ACC112 (cell line): ENCODE results near the gene PML.
"Not testable (repeated sequence)": the region's sequence is repeated elsewhere in the genome, so short reads cannot be mapped to it uniquely, and the experiment has no call there.

Experiments used
- H2AFZ ChIP-seq: fragments of 200-600 bp; sonication (generic); one replicate; pipeline ENCODE4 v1.6.0; 2017; ENCODE audit warnings: antibody characterized with exemption, low read length; ENCODE audit not compliant: unreplicated experiment
- H3K27ac ChIP-seq: fragments of 200-600 bp; sonication (generic); 2 replicates; pipeline ENCODE4 v1.5.1; 2014; ENCODE audit warnings: low read depth, mild to moderate bottlenecking, antibody characterized with exemption, low read length, moderate library complexity
- H3K27me3 ChIP-seq: fragments of 200-600 bp; sonication (generic); 2 replicates; pipeline ENCODE4 v1.6.1; 2014; ENCODE audit warnings: mild to moderate bottlenecking, antibody characterized with exemption, low read length, moderate library complexity, mixed read lengths; ENCODE audit not compliant: insufficient read depth
- H3K36me3 ChIP-seq: fragments of 200-600 bp; sonication (generic); 2 replicates; pipeline ENCODE4 v1.6.1; 2016; ENCODE audit warnings: mild to moderate bottlenecking, antibody characterized with exemption, low read length, moderate library complexity, mixed read lengths; ENCODE audit not compliant: insufficient read depth
- H3K4me1 ChIP-seq: fragments of 200-600 bp; sonication (generic); one replicate; pipeline ENCODE4 v1.6.1; 2016; ENCODE audit warnings: low read length, mixed read lengths; ENCODE audit not compliant: insufficient read depth, unreplicated experiment, control insufficient read depth
- H3K4me3 ChIP-seq: fragments of 200-600 bp; sonication (generic); 2 replicates; pipeline ENCODE4 v1.5.1; 2014; ENCODE audit warnings: mild to moderate bottlenecking, low read depth, low read length
- H3K79me2 ChIP-seq: fragments of 200-600 bp; sonication (generic); one replicate; pipeline ENCODE4 v1.6.0; 2016; ENCODE audit warnings: low read length; ENCODE audit not compliant: control insufficient read depth, unreplicated experiment, insufficient read depth

The PML gene

DNA sequence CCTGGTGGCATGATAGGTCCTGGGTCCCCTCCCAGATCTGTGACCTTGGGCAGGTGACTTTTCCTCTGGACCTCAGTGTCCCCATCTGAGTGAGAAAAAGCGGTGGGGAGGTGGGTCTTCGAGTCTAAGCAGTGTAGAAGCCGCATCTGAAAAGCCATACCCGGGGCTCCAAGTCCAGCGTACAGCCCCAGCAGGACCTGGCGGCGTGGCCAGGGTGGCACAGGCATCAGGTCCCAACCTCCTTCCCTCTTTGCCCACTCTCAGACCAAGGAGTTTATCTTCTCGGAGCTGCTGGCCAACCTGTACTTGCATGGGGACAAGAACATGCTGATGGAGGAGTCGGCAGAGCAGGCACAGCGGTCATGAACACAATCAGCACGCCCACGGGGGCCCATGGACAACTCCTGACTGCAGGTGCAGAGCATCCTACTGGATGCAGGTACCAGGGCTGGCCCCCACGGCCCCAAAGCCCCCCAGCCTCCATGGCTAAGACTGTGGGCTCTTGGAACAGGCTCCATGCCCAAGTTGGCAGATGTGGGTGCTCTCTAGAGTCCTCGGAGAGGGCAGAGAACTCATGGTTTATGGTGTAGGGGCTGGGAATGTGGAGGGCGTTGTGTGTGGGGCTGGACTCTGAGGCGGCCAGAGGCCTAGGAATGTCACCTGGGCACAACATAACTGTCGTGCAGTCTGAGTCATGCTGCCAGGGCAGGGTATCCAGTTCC, 69.1 kb downstream of the PML start:
- H3K36me3 ChIP-seq, H2AFZ ChIP-seq, H3K4me1 ChIP-seq, H3K79me2 ChIP-seq, H3K4me3 ChIP-seq, H3K27me3 ChIP-seq, H3K27ac ChIP-seq: not testable (repeated sequence)

DNA sequence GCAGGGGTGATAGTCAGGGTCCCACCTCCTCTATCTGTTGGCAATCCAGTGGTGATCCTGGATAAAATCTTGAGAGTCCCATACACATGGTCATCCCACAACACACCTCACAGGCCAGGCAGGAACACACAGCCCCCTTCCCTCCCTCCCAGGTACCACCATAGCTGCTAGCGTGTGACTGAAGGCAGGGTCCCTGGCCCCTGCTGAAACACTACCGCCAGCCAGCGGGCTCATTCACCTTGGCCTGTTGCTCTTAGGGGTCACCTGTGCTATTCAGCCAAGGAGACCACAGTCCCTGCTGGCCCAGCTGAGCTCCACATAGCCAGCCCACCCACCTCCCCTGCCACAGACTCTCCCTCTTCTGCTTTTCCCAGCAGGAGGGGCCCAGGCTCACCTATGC, 69.7 kb downstream of the PML start:
- H3K4me1 ChIP-seq, H3K4me3 ChIP-seq, H3K36me3 ChIP-seq, H3K27ac ChIP-seq, H2AFZ ChIP-seq, H3K79me2 ChIP-seq, H3K27me3 ChIP-seq: not testable (repeated sequence)

DNA sequence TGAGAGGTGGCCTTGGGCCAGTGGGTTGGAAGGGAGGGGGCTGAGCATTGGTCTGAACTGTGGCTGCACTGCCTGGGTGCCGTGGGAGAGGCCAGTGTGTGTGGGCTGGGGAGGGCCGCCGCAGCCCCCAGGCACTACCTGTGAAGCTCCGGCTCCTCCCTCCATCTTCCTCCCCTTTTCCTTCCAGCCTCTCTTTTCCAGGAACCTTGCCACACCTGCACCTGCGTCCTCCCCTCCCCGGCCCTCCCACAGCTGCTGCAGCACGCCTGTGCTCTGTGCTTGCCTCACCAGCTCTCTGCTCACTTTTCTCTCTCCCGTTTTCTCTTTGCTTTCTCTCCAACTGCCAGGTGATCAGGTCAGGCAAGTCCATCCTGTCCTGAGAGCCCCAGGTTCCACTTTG, 70.3 kb downstream of the PML start:
- not testable (repeated sequence) for H3K27ac ChIP-seq, H3K4me1 ChIP-seq, H3K4me3 ChIP-seq, H3K79me2 ChIP-seq, H3K36me3 ChIP-seq, H2AFZ ChIP-seq, H3K27me3 ChIP-seq

DNA sequence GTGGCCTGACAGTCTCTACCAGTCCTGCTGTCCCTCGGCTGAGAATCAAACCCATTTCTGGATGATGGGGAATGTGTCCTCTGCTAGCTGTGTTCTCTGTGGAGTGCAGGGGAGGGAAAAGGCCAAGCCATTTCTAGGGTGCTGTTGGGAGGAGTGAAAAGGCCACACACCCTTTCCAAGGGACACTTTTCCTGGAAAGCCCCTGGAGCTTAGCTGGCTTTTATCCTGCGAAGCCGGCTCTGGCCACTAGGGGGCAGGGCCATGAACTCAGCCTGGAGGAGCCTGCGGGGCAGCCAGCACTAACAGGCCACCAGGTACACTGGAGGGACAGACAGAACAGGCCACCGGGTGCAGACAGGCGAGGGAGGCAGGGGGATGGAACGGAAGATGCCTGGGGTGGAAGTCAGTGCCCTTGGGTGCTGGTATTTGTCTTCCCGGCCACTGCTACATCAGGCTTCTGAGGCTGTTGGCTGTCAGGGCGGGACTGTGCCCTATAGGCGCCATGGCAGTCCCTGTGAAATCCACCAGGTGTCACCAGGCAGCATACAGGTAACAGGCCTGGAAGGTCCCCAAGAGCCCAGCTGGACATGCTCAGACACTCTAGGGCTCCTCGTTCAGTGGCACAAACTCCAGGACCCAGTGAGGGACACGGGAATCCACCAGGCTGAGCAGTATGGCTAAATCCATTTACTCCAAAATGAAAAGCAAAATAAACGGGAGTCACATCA, 71.3 kb downstream of the PML start:
- not testable (repeated sequence) for H3K79me2 ChIP-seq, H3K4me3 ChIP-seq, H3K27me3 ChIP-seq, H3K27ac ChIP-seq, H3K36me3 ChIP-seq, H2AFZ ChIP-seq, H3K4me1 ChIP-seq

DNA sequence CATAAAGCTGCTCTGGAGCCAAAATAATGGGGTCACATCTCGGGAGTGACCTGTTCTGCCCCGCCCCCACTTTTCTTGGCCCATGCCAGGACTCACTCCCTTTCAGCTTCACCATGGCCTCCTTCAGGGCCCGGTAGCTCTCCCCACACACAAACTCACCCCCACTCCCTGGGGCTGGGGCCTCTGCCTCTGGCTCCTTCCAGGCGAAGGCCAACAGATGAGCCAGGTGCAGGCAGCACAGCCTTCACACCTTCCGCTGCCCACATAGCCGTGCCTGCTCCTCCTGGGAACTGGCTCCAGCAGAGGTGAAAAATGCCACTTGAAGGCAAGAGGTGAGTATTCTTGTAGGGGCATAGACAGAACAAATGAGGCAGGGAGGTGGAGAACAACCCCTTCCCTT, 77.1 kb downstream of the PML start:
- not testable (repeated sequence) for H2AFZ ChIP-seq, H3K36me3 ChIP-seq, H3K4me1 ChIP-seq, H3K27me3 ChIP-seq, H3K4me3 ChIP-seq, H3K79me2 ChIP-seq, H3K27ac ChIP-seq

DNA sequence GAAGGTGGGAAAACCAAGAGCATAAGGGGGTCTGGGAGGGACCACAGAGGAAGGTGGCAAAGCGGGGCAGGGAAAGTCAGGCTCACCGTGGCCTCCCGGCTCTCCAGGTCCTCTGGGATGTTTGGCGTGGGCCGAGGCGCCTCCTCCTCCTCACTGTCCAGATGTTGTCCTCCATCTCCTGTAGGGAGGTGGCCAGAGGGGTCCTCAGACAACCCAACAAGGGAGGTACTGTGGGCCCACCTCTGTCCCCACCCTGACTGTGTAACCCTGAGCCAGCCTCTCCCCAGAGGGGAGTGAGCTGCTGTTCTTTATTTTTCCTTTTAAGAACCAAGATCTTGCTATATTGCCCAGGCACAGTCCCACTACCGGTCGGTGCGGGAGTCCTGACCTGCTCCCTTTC, 77.6 kb downstream of the PML start:
- H3K4me1 ChIP-seq, H2AFZ ChIP-seq, H3K27me3 ChIP-seq, H3K4me3 ChIP-seq, H3K36me3 ChIP-seq, H3K27ac ChIP-seq, H3K79me2 ChIP-seq: not testable (repeated sequence)

DNA sequence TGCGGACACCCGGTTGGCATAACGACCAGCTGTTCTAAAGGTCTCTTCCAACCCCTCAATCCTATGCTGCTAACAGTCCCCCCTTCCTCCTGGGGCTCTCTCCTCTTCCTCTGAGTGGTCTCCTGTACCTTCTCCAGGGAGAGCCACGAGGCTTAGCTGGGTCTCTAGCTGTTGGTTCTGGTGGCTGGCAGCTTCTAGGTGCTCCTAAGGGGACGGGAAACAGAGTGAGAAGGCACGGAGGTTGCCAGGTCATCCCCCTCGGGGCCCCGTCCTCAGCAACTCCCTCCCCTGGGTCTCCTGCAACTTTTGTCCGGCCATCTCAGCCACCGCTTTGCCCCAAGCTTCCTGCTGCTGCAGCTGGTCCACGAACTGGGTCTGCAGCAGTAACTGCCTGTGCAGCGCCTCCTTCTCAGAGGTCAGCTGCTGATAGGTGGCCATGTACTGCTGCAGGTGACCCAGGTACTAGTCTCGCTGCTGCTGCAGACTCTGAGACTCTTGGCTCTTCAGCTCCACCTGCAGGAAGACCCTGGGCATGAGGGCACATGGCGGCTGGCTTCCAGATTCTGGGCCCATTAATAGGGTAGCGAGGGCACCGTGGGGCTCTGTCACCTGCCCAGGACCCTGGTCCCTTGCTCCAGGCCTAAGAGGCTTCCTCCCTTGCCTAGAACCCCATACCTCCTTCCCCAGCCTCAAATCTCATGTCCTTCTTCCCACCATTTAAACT, 78.3 kb downstream of the PML start:
- not testable (repeated sequence) for H3K4me3 ChIP-seq

DNA sequence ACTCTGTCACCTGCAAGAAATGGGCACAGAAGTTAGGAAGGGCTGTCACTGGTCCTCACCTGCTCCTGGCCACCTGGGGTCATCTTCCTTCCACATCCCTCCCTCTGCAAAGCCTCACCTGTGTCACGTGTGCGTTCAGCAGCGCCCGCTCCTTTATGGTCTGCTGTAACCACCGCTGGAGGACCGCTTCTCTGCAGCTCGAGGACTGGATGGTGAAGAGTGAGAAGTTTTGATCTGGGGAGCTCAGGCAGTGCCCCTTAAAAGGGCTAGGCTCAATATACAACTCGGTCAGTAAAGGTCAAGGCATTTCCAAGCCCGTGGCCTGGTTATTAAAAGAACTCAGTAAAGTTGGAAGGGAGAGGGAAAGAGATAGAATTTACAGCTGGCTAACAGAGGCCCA, 81.3 kb downstream of the PML start:
- H3K4me3 ChIP-seq, H2AFZ ChIP-seq, H3K4me1 ChIP-seq, H3K27ac ChIP-seq, H3K79me2 ChIP-seq, H3K27me3 ChIP-seq, H3K36me3 ChIP-seq: not testable (repeated sequence)

More for the DNA sequence above, 78.3 kb downstream of the PML start:
- not testable (repeated sequence) for H3K36me3 ChIP-seq, H3K4me1 ChIP-seq, H3K27ac ChIP-seq, H2AFZ ChIP-seq, H3K79me2 ChIP-seq, H3K27me3 ChIP-seq

DNA sequence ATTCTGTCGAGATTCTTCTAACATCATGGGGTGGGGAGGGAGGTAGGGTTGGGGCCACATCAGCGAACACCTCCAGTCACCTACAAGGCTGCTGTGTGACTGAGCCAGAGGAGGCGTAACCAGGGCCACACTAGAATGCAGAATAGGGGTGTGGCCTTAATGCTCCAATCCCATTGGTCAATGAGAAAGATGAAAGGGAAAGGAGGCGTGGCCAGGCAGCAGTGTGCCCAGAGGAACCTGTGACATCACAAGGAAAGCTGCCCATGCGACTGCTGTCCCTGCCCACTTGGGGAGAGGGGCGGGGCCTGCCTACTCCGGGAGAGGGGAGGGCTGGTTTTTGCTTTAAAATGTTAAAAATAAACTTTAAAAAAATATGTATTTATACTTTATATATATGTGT, 87.9 kb downstream of the PML start, which contains the start of gene GOLGA6A:
TSS of gene GOLGA6A (minus strand) at position 101 of the 400 bp plus-strand sequence. CDS start at position 60, 41 bp downstream.
- H3K27ac ChIP-seq, H2AFZ ChIP-seq, H3K79me2 ChIP-seq, H3K27me3 ChIP-seq, H3K4me1 ChIP-seq, H3K4me3 ChIP-seq, H3K36me3 ChIP-seq: not testable (repeated sequence)

DNA sequence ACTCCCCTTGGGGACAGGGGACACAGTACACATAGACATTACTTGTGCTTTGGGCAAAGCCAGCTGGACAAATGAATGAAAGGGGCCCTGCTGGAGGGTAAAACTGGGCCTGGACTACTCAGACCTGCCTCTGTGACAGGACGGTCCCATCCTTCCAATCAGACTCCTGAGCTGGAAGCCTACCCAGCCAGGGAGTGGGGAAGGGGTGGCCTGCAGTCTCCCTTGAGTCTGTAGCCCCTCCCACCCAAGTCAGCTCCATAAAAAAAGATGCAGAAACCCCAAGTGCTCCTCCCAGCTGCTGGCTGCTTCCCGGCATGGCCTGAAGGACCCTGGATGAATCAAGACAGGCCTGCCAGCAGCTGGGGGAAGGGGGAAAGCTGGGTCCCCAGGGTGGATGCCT, 100.1 kb downstream of the PML start:
- not testable (repeated sequence) for H2AFZ ChIP-seq, H3K27ac ChIP-seq, H3K27me3 ChIP-seq, H3K4me1 ChIP-seq, H3K79me2 ChIP-seq, H3K4me3 ChIP-seq, H3K36me3 ChIP-seq

DNA sequence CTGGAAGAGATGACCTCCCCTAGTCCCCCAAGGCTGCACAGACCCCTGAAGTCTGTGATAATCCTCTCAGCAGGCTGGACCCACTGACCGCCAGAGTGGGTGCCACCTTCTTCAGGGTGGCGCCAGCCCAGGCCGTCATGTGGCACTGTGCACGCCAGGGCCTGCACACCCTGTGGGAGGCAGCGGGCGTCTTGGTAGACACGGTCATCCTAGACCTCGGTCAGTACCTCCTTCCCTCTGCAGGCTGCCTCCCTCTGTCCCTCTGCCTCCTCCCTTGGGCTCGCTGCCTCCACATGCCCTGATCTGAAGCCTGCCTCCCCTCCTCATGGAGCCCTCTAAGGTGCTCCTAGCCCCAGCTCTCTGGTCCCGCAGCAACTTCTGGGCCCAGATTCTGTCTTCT, 101.1 kb downstream of the PML start:
- not testable (repeated sequence) for H2AFZ ChIP-seq, H3K4me3 ChIP-seq, H3K27ac ChIP-seq, H3K79me2 ChIP-seq, H3K36me3 ChIP-seq, H3K4me1 ChIP-seq, H3K27me3 ChIP-seq
